NCI-H774 (cell line): ENCODE data around the gene NIFK.
"Not testable (repeated sequence)": the region's sequence is repeated elsewhere in the genome, so short reads cannot be mapped to it uniquely, and the experiment has no call there.

Experiments
- DNase-seq: peaks from one replicate; lab custom pipeline; 2025; lab: John Stamatoyannopoulos, UW

The NIFK gene

GRCh38 chr2:121731366-121731765 is 5.3 kb downstream of the NIFK start:
- DNase-seq = no peak

- no peak for DNase-seq
These were observed 8.7 kb downstream of the NIFK start for GRCh38 chr2:121727950-121728349.

GRCh38 chr2:121727332-121727731 is 9.3 kb downstream of the NIFK start:
- DNase-seq = no peak

GRCh38 chr2:121723316-121723715 is 13.4 kb downstream of the NIFK start:
- no peak for DNase-seq

- DNase-seq = no peak
These were observed 14.2 kb downstream of the NIFK start for GRCh38 chr2:121722479-121722878.

- no peak for DNase-seq
These were observed 14.7 kb downstream of the NIFK start for GRCh38 chr2:121721926-121722325.

DNA sequence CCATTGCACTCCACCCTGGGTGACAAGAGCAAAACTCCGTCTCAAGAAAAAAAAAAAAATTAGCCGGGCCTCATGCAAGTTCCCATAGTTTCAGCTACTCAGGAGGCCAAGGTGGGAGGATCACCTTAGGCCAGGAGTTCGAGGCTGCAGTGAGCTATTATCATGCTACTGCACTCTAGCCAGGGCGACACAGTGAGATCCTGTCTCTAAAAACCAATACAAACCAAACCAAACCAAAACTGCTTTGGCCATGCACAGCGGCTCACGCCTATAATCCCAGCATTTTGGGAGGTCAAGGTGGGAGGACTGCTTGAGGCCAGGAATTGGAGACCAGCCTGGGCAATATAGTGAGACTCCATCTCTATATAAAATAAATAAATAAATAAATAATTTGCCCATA is 19.1 kb downstream of the NIFK start:
- no peak for DNase-seq

- DNase-seq = no peak
These were observed 20.5 kb downstream of the NIFK start for GRCh38 chr2:121716126-121716525.

DNA sequence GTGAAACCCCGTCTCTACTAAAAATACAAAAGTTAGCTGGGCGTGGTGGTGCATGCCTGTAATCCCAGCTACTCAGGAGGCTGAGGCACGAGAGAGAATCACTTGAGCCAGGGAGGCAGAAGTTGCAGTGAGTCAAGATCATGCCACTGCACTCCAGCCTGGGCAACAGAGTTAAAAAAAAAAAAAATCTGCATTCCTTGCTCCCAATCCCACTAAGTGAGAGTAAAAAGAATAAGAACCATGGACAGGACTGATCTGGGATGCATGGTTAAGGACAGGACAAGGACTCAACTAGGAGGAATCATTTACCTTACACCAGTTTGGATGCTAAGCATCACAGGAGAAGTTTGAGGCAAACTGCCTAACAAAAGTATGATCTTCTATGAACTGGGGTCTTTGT is 25.2 kb downstream of the NIFK start:
- not testable (repeated sequence) for DNase-seq

DNA sequence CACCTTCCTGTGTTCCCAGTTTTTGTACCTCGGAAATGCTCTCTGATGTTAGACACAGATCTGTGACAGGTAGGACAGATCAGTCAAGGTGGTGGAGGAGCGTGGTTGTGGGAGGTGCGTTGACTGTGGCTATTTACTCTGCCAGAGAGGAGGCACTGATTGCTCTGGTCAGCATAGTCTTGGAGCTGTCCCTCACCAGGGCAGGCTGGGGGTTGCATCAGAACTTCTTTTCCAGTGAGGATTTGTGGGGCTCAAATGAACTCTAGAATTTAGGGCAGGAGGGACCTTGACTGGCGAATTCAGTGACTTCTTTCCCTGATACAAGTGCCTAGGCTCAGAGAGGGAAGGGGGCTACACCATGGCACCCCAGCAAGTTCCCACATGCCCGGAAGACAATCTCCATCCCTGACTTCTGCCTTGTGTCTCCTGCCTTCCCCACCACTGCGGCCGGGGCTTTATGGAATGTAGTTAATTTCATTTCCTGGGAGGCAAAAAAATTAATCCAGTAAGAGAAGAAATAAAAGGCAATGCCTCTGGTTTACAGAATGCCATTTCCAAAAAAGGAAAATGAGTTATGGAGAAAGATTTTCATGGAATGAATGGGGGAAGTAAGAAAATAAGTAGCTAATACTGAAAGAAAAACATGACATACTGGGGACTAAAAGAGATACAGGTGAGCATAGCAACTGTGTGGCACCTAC is 26.1 kb downstream of the NIFK start:
- no peak for DNase-seq

DNA sequence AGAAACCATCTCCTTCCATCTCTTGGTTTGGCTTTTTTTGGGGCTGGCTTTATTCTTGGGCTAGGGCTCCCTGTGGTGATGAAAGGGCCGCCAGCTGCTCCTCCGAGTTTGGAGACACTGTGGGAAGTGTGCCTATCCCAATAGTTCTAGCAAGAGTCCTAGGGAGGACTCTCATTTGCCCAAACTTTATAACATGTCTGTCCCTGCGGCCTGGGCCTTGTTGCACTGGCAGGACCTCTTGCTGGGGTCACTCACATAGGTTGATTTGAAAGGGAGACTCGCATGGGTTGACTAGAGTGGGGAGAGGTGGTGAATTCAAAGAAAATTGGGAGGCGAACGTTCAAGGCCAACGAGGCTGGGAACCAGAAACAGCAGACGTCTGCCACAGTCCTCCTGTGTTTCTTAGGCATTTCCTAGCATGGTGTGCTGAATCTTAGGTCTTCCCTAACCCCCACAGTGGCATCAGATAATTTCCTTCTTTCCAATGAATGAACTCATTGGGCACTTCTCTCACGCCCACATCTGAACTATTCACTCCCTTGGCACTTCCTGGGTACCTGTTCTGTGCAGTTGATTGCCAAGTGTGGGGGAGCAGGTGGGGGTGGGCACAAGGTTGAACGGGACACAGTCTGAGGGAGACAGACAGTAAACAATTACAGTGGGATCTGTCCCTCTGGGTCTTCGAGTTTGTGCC is 26.8 kb downstream of the NIFK start:
- no peak for DNase-seq

DNA sequence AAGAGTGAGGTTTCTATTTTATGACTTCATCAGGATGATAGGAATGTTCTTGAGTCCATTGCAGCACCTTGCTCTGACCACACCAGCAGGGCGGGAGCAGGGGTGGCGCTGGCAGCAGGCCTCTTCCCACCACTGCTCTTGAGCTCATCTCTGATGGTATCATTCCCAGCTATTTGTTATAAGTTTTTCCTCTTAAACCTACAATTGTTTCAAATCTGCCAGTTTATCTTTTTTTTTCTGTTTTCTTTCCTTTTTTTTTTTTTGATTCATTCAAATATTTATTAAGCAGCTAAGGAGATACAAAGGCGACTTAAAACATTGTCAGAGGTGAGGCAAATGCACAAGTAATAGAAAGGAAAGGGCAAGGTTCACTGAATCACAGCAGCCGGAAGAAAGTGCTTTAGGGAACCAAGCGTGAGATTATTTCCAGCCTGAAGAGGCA is 28.7 kb downstream of the NIFK start:
- no peak for DNase-seq

- no peak for DNase-seq
These were observed 29.2 kb downstream of the NIFK start for GRCh38 chr2:121707344-121707919.

DNA sequence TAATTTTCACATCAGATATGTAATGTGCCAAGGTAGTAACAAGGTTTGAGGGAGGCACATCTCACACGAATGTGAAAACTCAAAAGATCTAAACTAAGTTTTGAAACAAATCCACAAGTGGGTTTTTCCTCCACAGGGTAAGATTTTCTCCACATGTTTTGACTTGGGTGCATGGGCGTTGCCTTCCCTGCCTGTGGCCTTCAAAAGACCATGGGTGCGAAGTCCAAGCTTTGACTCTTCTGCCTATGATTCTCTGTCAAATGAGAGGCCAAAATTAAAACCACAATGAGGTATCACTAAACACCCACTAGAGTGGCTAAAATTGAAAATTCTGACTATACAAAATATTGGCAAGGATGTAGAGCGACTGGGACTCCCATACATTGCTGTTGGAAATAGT is 30.7 kb downstream of the NIFK start:
- DNase-seq = no peak

DNA sequence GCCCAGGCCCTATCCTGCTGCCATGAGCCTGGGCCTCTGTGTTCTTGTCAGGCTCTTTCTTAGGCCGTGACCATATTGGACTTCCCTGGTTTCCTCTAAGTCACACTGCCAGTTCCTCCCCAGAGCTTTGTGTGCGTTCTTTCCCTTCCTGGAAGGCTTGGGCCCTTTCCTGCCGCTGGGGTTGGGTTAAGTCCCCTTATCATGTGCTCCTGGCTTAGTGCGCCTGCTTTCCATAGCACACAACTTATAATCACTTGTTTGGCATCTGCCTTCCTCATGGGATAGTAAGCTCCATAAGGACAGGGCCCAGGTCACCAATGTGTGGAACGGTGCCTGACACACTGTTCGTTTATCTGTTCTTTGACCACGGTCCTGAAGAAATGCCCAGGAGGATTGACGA is 31.3 kb downstream of the NIFK start:
- no peak for DNase-seq

- not testable (repeated sequence) for DNase-seq
These were observed 34.9 kb downstream of the NIFK start for GRCh38 chr2:121701761-121702160.

- no peak for DNase-seq
These were observed 37.0 kb downstream of the NIFK start for GRCh38 chr2:121699421-121700333.

GRCh38 chr2:121698318-121698930 is 38.3 kb downstream of the NIFK start:
- DNase-seq = no peak

DNA sequence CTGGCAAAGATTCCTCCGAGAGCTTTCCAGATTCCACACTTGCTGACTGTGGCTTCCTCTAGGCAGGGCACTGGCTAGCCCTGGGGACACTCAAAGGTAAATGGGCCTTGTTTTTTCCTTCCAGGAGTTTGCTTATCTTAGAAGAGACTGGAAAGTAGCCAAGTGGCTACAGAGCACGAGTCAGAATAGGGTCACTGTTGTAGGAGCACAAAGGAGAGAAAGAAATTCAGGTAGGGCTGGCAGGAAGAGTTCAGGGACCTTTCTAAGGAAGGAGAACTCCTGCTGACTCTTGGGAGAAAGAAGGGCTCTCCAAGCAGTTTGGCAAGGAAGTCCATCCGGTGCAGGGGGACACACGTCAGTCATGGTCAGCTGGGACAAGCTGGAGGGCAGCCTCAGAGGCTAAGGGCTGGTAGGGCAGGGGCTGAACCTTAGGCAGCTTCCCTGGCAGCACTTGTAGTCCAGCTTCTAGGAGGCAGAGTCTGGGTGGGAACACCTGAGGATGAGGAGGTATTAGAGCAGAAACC is 39.5 kb downstream of the NIFK start:
- DNase-seq = no peak

DNA sequence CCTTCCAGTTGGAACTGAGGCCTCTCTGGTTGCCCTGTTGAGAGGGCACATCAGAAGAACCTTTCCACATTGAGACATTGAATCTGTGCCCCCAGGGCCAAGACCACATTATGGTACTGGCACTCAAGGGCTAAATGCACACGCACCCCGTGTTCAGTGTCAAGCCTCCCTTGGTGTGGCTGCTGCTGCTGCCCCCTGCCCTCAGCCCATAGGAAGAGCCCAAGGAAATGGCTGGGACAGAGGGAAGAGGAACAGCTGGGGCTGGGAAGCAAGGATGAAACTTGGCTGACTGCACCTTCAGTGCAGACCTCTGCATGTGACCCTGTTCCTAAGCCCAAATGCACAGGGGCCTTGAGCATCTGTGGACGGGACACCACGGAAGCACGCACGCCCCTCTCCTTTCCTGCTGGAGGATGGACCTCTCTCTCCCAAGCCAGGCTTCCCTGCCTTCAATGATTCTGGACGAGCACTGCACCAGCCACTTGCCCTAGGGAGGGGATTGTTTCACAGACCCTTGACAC is 40.2 kb downstream of the NIFK start:
- no peak for DNase-seq

DNA sequence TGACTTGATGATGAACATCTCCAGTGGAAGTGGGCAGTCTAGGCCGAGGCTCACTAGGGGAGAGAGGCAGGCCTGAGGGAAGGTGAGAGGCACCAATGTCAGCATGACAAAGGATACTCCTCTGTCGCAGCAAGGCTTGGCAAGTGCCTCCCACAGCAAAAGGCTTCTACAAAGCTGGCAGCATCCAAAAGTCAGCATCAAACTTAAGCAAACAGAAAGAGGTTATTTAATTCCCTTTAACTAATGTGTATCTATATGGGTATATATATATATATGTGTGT is 41.6 kb downstream of the NIFK start:
- no peak for DNase-seq
